ENCODE data around the gene RPTOR. TPM values are rescaled to one million over a fixed set of nuclear protein-coding genes. Genes with fewer than 3 reads are reported as not detected.

Gene RPTOR
- total RNA-seq, 2 experiments from 2014 or later: 45.3 to 49.1 TPM

DNA sequence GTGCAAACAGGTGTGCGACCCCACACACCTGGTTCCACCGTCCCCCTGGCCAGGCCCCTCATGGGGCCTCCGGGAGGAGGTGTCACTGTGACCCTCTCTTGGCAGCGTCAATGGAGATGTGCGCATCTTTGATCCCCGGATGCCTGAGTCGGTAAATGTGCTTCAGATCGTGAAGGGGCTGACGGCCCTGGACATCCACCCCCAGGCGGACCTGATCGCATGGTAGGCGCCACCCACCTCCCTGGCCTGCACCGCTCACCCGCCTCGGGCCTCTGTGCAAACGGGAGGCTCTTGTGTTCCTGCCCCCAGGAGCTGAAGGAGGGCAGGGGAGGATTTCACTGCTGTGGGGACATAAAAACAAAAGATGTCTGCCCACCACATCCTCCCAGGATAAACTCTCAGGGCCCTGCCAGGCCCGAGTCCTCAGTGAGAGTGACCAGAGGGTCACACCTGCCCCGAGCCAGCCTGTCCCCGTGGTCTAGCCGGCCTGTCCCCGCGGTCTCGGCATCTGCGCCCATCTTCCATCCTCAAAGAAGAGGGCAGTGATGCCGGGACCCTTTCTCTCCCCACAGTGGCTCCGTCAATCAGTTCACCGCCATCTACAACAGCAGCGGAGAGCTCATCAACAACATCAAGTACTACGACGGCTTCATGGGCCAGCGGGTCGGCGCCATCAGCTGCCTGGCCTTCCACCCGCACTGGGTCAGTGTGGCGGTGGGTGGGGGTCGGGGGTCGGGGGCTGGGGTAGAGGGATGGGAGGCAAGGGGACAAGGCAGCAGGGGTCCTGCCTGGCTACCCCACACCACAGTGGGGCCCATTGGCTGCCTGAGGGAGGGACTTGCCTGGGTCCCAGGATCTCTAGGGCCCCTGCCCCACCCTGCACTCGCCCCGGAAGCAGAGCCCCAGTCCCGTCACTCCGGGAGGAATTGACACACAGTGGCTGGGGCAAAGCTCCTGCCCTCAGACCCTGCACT is 418.0 kb downstream of the RPTOR start:
- POLR2A ChIA-PET: no interaction called here
- TF ChIP-seq, protein P1, sequence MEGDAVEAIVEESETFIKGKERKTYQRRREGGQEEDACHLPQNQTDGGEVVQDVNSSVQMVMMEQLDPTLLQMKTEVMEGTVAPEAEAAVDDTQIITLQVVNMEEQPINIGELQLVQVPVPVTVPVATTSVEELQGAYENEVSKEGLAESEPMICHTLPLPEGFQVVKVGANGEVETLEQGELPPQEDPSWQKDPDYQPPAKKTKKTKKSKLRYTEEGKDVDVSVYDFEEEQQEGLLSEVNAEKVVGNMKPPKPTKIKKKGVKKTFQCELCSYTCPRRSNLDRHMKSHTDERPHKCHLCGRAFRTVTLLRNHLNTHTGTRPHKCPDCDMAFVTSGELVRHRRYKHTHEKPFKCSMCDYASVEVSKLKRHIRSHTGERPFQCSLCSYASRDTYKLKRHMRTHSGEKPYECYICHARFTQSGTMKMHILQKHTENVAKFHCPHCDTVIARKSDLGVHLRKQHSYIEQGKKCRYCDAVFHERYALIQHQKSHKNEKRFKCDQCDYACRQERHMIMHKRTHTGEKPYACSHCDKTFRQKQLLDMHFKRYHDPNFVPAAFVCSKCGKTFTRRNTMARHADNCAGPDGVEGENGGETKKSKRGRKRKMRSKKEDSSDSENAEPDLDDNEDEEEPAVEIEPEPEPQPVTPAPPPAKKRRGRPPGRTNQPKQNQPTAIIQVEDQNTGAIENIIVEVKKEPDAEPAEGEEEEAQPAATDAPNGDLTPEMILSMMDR (IDR thresholded peaks at IDR 0.05): no peak
- no peaks in the 10 kb centered on the region for H3K27me3 Mint-ChIP-seq

DNA sequence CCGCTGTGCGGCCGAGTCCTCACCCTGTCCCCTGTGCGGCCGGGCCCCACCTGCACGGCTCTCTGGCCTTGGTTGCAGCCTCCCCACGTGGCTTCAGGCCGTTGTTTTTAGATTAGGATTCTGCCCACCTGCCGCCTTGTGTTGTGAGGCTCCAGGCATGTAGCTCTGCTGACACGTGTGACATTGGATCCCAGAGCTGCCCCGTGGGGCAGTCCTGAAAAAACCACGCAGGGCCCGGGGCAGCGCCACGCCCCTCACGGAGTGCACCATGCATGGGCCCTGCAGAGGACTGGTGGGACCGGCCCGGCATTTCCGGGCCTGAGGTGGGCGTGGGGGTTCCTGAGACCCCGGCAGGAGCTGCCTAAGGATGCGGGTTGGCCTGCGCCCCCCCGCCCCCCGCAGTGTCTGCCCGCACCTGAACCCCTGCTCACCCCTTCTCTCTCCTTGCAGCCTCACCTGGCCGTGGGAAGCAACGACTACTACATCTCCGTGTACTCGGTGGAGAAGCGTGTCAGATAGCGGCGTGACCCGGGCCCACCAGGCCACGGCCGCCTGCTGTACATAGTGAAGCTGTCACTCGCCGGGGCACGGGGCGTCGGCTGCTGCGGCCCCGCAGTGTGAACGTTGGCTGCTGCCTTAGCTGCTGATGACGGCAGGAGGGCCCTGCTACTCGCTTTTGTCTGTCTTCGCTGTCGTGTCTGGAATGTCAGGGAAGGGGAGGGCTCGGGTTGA is 419.3 kb downstream of the RPTOR start:
- no peak for DNase-seq
- no peaks in the 10 kb centered on the region for H3K9me3 Mint-ChIP-seq
- H3K27ac Mint-ChIP-seq: no peak overlapping the region
- CTCF ChIA-PET: no interaction called here
- no peaks in the 10 kb centered on the region for H3K27me3 Mint-ChIP-seq
- intact Hi-C loops (cut with micrococcal nuclease): no loop called here
- peaks cover 4% of the 10 kb centered on the region for H3K36me3 Mint-ChIP-seq (ENCODE audit: low read depth)
- POLR2A ChIA-PET: no interaction called here
- no peak overlapping the region for H3K4me3 Mint-ChIP-seq
- TF ChIP-seq, protein P1 (IDR thresholded peaks at IDR 0.05): no peak
- no peaks in the 10 kb centered on the region for H3K4me1 Mint-ChIP-seq (ENCODE audit: low read depth)
- no peak for ATAC-seq

More for the DNA sequence above, 418.0 kb downstream of the RPTOR start:
- ATAC-seq (no peak), DNase-seq (no peak)
- H3K4me3 Mint-ChIP-seq: no peak overlapping the region
- intact Hi-C loops (cut with micrococcal nuclease): no loop called here
- no peak overlapping the region for H3K27ac Mint-ChIP-seq
- CTCF ChIA-PET: no interaction called here
- no peaks in the 10 kb centered on the region for H3K4me1 Mint-ChIP-seq (ENCODE audit: low read depth)
- peaks cover 4% of the 10 kb centered on the region for H3K36me3 Mint-ChIP-seq (ENCODE audit: low read depth)
- no peaks in the 10 kb centered on the region for H3K9me3 Mint-ChIP-seq

DNA sequence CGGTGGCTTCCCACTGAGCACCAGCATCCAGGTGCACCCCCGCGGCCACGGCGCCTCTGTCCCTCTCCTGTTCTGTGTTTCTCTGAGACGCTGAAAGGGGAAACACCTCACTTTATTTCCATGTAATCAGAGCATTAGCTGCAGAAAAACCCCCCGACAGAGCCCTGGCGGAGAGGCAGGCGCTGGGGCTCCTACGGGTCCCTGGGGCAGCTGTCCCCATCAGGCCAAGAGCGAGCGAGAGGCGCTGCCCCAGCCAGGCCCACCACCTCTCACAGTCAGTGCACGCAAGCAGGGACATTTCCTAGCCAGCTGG is 419.9 kb downstream of the RPTOR start:
- Mint-ChIP-seq H3K9me3 (no peaks in the 10 kb centered on the region), H3K27ac (no peak overlapping the region), H3K4me1 (ENCODE audit: low read depth) (no peaks in the 10 kb centered on the region), H3K4me3 (no peak overlapping the region), H3K27me3 (no peaks in the 10 kb centered on the region), H3K36me3 (ENCODE audit: low read depth) (peaks cover 4% of the 10 kb centered on the region)
- TF ChIP-seq, protein P1 (IDR thresholded peaks at IDR 0.05): no peak
- ATAC-seq (no peak), DNase-seq (no peak)
- ChIA-PET POLR2A (no interaction called here), CTCF (no interaction called here)
- intact Hi-C loops (cut with micrococcal nuclease): no loop called here

DNA sequence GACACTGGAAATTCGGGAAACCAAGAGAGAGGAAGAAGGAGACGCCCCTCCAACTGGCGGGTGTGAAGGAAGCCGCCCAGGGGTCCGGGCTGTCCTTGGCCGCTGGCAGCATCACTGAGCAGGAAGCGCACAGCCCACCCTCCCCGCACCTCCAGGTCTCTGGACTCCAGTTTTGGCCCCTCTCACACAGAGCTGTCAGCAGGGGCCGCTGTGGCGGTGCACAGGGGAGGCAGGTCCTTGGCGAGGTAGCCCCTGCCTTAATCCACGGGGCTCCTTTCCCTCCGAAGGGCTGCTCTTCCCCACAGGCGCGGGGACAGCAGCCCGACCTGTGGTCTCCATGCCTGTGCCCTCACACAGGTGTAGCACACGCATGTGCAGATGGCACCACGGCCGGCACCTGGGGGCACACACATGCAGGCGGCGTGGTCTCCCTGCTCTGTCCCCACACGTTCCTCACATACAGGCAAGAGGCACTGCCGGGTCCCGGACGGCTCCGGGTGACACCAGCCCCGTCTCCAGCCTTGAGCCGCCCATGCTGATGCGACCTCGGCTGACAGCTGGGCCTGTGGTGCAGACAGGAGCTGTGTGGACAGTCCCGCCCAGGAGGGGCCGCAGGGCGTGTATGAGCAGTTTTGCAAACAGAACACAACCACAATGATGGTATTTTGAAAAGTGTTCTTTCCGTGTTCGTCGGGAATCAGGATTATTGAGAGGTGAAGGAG is 420.4 kb downstream of the RPTOR start:
- H3K9me3 Mint-ChIP-seq: no peaks in the 10 kb centered on the region
- no peaks in the 10 kb centered on the region for H3K27me3 Mint-ChIP-seq
- ChIA-PET CTCF (no interaction called here), POLR2A (no interaction called here)
- no peak overlapping the region for H3K4me3 Mint-ChIP-seq
- H3K4me1 Mint-ChIP-seq (ENCODE audit: low read depth): no peaks in the 10 kb centered on the region
- intact Hi-C loops (cut with micrococcal nuclease): no loop called here
- DNase-seq: no peak
- H3K36me3 Mint-ChIP-seq (ENCODE audit: low read depth): peaks cover 4% of the 10 kb centered on the region
- ATAC-seq: no peak
- no peak overlapping the region for H3K27ac Mint-ChIP-seq
- TF ChIP-seq, protein P1 (IDR thresholded peaks at IDR 0.05): no peak

Data from activated CD8-positive, alpha-beta T cell treated with anti-CD3 and anti-CD28 coated beads for 36 hours (primary cell).